Large intestine (tissue), 3 donors: ENCODE results near the gene LILRA6. TPM values are rescaled to one million over a fixed set of nuclear protein-coding genes. Genes with fewer than 3 reads are reported as not detected.
A peak's percentile ranks its signal among the peaks of the same experiment; 100 is the strongest.
"Not testable (repeated sequence)": the region's sequence is repeated elsewhere in the genome, so short reads cannot be mapped to it uniquely, and the experiment has no call there.

ENCODE experiments used
- DNase-seq, 2 donors: peaks; one replicate each; pipeline versions ENCODE4 v3.0.0 to v3.0.0-alpha.2; 2013
- H3K27ac ChIP-seq: one replicate; pipeline ENCODE4 v1.5.1; 2013; ENCODE audit warnings: low read length
- H3K27me3 ChIP-seq: 2 replicates; pipeline ENCODE4 v1.6.1; 2013; ENCODE audit warnings: low read length; ENCODE audit not compliant: control insufficient read depth, insufficient read depth
- H3K36me3 ChIP-seq: 2 replicates; pipeline ENCODE4 v1.6.1; 2013; ENCODE audit warnings: low read length; ENCODE audit not compliant: control insufficient read depth, insufficient read depth
- H3K4me1 ChIP-seq: one replicate; pipeline ENCODE4 v1.6.1; 2013; ENCODE audit warnings: low read length; ENCODE audit not compliant: control insufficient read depth, insufficient read depth
- H3K4me3 ChIP-seq: one replicate; pipeline ENCODE4 v1.5.1; 2013; ENCODE audit warnings: low read length
- H3K9me3 ChIP-seq: one replicate; pipeline ENCODE4 v1.6.1; 2013; ENCODE audit warnings: mild to moderate bottlenecking, low read depth, low read length, moderate library complexity; ENCODE audit not compliant: control insufficient read depth
- WGBS: methylation state at CpG from one replicate; pipeline ENCODE4 v1.1.5; 2013; ENCODE audit warnings: low lambda C conversion rate; ENCODE audit not compliant: insufficient coverage; 5-methylcytosine and 5-hydroxymethylcytosine counted together
- polyA plus RNA-seq: library from polyadenylated mRNA; unstranded; fragments of 120-200 nt; gene quantifications from one replicate; pipeline ENCODE4 v1.2.1, GENCODE V29; 2013

The LILRA6 gene
- polyA plus RNA-seq, 1 donor: 0.73 TPM

DNA sequence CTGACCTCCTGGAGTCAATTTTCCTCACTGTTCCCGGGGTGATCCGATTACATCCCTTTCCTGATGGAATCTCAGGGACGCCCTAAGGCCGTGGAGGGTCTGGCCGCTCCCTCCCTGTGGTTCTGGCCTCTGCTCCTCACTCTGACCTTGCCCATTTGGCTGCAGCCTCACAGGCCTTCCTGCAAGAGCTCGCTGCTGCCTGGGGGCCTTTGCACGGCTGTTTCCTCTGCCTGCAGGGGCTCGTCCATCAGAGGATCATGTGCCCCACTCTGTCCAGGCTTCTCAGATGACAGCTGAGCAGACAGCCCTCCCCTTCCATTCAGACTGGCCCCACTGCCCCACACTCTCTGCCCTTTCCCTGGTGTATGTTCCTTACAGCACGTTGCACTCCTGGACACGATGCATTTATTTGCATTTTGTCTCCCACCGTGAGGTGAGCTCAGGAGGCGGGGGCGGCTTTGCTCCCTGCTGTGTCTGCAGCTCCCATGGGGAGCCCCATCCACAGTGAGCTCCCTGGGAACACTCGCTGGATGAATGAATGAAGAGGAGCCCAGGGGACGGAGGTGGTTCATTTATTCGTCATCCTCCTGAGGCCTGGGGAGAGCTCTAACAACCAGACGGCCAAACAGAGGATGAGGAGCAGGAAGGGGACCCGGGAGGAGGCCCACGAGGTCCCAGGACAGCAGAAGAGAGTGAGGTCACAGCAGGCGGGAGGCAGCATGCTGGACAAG is 24.9 kb downstream of the LILRA6 start:
- not testable (repeated sequence) for H3K4me3 ChIP-seq, H3K9me3 ChIP-seq, DNase-seq, H3K4me1 ChIP-seq, H3K36me3 ChIP-seq, H3K27ac ChIP-seq, H3K27me3 ChIP-seq
- no CpG with 5 or more reads among the region's 20 CpGs for WGBS

DNA sequence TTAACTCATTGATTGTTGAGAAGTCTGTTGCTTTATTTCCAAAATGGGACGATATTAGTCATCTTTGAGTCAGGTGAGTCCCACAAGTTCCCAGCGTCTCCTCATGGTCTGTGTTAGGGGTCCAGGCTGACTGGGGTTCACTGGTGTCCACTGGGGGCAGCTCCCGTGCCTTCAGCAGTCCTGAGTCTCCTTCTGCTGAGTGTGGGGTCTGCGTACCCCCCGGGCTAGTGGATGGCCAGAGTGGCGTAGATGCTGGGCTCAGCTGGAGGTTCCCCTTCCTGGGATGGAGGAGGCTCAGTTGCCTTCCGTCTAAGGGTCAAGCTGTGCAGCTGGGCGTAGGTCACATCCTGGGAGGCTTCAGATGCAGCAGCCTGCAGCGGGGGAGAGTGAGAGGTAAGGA is 25.7 kb downstream of the LILRA6 start:
- Histone ChIP-seq H3K36me3 (no peaks in the 10 kb centered on the region), H3K9me3 (no peaks in the 10 kb centered on the region), H3K27me3 (no peaks in the 10 kb centered on the region), H3K4me1 (no peaks in the 10 kb centered on the region), H3K27ac (no peak overlapping the region), H3K4me3 (no peak overlapping the region)
- DNase-seq: no peak
- WGBS: no CpG with 5 or more reads among the region's 9 CpGs

DNA sequence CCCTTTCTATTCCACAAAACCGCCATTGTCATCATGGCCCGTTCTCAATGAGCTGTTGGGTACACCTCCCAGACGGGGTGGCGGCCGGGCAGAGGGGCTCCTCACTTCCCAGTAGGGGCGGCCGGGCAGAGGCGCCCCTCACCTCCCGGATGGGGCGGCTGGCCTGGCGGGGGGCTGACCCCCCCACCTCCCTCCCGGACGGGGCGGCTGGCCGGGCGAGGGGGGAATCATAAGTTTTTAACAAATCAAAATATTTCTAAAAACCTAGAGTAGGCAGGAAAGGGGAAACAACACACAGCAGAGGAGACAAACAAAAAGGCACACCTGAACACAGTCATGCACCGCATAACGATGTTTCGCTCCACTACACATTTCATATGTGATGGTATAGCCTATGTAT is 27.9 kb downstream of the LILRA6 start:
- H3K9me3 ChIP-seq, H3K27me3 ChIP-seq, H3K36me3 ChIP-seq, H3K27ac ChIP-seq, H3K4me3 ChIP-seq, DNase-seq: not testable (repeated sequence)
- peaks cover 14% of the 10 kb centered on the region for H3K4me1 ChIP-seq
- WGBS: no CpG with 5 or more reads among the region's 19 CpGs

DNA sequence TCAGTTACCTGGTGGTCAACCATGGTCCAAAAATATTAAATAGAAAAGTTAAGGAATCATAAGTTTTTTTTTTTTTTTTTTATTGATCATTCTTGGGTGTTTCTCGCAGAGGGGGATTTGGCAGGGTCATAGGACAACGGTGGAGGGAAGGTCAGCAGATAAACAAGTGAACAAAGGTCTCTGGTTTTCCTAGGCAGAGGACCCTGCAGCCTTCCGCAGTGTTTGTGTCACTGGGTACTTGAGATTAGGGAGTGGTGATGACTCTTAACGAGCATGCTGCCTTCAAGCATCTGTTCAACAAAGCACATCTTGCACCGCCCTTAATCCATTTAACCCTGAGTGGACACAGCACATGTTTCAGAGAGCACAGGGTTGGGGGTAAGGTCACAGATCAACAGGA is 28.4 kb downstream of the LILRA6 start:
- not testable (repeated sequence) for H3K4me3 ChIP-seq, H3K27ac ChIP-seq, H3K9me3 ChIP-seq, DNase-seq, H3K36me3 ChIP-seq, H3K27me3 ChIP-seq
- peaks cover 19% of the 10 kb centered on the region for H3K4me1 ChIP-seq
- WGBS: no CpG with 5 or more reads among the region's 5 CpGs

DNA sequence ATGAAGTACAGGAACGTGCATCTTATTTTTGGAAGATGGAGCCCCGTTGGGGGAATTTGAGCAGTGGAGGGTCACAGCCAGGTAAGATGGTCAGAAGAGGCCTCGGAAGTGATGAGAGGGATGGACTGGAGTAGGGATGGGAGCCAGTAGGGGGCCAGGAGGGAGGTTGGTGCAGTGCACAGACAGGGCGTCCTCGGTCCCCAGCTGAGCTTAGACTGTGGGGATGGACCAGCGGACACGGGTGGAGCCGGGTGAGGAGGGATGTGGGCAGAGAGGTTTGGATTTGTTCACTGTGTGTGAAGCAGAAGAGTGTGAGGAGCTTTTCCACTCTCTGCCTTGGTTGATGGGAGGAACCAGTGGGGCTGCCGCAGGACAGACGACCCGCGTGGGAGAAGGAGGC is 31.4 kb downstream of the LILRA6 start:
- Histone ChIP-seq H3K9me3 (no peaks in the 10 kb centered on the region), H3K27me3 (no peaks in the 10 kb centered on the region), H3K4me1 (peaks cover 39% of the 10 kb centered on the region), H3K4me3 (no peak overlapping the region), H3K36me3 (peaks cover 26% of the 10 kb centered on the region), H3K27ac (peak overlapping the region; percentile 96)
- 50% methylated on average over 1 of the region's 12 CpGs for WGBS
- DNase-seq: no peak

DNA sequence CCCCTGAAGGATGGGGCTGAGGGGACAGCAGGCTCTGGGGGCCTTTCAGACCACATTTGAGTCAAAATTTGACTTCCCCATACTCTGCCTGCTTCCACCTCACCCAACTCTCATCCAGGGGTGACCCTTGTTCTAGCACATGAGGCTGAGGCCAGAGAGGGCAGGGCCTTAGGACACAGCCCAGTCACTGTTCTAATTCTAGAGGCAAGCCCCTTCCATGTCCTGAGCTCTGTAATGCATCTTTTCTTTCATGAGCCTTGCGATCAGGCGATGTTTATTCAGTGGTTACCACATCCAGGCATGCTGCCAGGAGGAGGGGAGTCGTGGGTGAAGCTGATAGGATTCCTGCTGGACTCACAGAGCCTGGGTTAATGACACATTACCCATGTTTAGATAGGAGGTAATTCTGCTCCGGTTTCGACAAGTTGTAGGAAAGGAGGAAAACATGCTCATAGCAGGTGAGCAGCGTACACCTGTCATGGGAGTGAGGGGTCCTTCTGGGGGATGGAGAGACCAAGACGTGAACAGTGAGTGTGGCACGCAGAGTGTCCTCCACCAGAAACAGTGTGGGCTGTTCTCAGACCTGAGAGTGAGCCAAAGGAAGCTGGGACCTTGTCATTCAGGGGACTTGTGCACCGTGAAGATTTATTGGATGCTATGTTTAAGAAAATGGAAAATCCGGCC is 32.6 kb downstream of the LILRA6 start:
- peak; percentile 97 to 98 for DNase-seq
- no CpG with 5 or more reads among the region's 10 CpGs for WGBS
- no peaks in the 10 kb centered on the region for H3K9me3 ChIP-seq
- peak overlapping the region; percentile 96 for H3K27ac ChIP-seq
- no peak overlapping the region for H3K4me3 ChIP-seq
- peaks cover 39% of the 10 kb centered on the region for H3K36me3 ChIP-seq
- peaks cover 41% of the 10 kb centered on the region for H3K4me1 ChIP-seq
- H3K27me3 ChIP-seq: no peaks in the 10 kb centered on the region

DNA sequence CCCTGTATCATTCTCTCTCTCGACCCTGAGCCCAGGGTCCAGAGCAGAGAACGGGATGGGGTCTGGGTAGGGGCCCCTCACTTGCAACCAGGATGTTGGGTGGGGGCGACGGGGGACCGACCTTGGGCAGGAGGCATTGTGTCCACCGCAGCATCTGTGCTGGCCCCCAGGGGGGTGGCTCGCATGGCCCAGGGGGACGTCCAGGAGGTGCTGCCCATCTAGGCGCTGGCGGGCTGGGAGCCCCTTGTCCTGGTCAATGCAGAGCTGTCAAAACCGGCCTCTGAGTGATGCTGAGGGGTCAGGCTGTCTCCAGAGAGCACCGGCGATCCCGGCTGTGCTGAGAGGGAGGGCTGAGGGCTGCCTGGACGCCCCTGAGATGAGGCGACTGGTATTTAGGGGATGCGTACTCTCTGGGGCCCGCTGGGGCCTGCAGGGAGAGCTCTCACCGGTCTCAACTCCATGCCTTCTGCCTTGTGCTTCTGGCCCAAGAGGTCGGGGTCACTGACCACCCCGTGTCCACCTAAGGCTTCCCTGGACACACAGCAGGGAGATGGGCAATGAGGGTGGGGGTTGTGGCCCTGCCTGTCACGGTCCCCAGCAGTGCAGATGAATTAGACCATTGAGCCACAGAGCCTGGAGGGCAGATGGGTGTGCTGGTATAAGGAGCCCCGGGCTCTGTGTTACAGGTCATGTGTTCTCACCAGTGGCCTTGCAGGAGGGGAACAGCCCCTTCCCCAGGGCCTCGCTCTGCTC is 33.4 kb downstream of the LILRA6 start:
- DNase-seq: no peak
- Histone ChIP-seq H3K9me3 (no peaks in the 10 kb centered on the region), H3K4me1 (peaks cover 46% of the 10 kb centered on the region), H3K36me3 (peaks cover 45% of the 10 kb centered on the region), H3K27ac (peak overlapping the region; percentile 96), H3K27me3 (no peaks in the 10 kb centered on the region), H3K4me3 (no peak overlapping the region)
- WGBS: no CpG with 5 or more reads among the region's 24 CpGs

DNA sequence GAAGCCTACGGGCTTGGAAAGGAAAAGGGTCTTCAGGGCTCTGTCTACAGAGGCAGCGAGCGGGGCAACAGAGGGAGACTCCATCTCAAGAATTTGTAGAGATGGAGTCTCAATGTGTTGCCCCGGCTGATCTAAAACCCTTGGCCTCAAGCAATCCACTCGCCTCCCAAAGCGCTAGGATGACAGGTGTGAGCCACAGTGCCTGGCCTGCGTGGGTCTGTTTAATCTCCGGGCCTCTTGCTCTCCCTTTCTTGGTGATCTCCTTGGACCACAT is 33.9 kb downstream of the LILRA6 start:
- no peaks in the 10 kb centered on the region for H3K27me3 ChIP-seq
- peaks cover 49% of the 10 kb centered on the region for H3K4me1 ChIP-seq
- H3K27ac ChIP-seq: peak overlapping the region; percentile 96
- peaks cover 49% of the 10 kb centered on the region for H3K36me3 ChIP-seq
- H3K9me3 ChIP-seq: no peaks in the 10 kb centered on the region
- no peak overlapping the region for H3K4me3 ChIP-seq
- DNase-seq: no peak
- 50% methylated on average over 1 of the region's 8 CpGs for WGBS

DNA sequence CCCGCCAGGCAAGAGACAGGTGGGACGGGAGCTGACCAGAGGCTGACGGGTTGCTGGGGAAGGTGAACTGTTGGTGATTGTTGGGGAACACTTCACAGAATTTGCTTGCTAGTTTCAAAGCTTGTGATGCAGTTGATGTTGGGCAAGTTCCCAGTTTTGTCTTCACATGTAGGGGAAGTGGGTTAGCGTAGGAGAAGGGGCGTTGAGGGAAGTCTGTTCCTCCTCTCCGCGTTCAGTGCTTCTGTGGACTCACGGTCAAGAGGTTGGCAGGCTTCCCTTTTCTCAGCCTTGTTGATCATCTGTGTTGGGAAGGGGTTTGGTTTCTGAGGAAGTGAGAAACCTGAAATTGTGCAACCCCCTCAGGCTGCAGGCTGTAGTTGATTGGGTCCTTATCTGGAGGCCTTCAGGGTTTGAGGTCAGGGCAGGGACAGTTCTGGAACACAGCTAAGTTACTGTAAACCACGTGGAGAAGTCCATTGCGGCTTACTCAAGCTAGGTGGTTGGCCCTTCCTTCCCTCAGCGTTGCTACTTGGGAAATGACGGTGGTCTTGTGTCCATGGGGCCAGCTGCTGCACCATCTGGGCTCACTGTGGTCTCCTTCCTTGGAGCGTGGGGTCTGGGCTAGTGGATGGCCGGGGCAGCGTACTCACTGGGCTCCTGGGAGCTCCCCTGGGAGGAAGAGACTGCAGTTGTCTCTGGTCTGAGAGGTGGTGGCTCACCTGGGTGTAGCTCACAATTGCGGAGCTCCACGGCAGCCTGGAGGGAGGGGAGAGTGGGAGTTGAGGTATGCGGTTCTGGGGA is 34.4 kb downstream of the LILRA6 start:
- Histone ChIP-seq H3K4me3 (no peak overlapping the region), H3K27ac (peak overlapping the region; percentile 96), H3K36me3 (peaks cover 54% of the 10 kb centered on the region), H3K9me3 (no peaks in the 10 kb centered on the region), H3K4me1 (peaks cover 54% of the 10 kb centered on the region), H3K27me3 (no peaks in the 10 kb centered on the region)
- WGBS: 80% methylated on average over 1 of the region's 18 CpGs
- DNase-seq: peak; percentile 78 to 87

DNA sequence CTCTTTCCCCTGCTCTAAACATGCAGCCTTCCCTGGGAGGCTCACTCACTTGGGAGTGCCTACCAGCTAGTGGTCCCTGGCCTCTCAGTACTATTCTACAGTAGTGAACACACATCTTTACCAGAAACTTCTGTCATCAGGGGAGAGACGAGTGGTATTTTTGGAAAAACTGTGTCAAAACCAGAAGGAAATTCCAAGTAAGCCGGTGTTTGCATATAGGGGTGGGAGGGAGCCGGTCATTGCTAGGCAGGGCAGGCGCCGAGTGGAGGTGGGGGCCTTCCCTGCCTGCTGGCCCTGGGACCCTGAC is 35.0 kb downstream of the LILRA6 start:
- Histone ChIP-seq H3K9me3 (no peaks in the 10 kb centered on the region), H3K27me3 (no peaks in the 10 kb centered on the region), H3K36me3 (peaks cover 60% of the 10 kb centered on the region), H3K4me3 (no peak overlapping the region), H3K4me1 (peaks cover 59% of the 10 kb centered on the region), H3K27ac (peak overlapping the region; percentile 96)
- DNase-seq: no peak
- no CpG with 5 or more reads among the region's 5 CpGs for WGBS
